Measurements from ENCODE around the gene ATG16L1. TPM values are rescaled to one million over a fixed set of nuclear protein-coding genes. Genes with fewer than 3 reads are reported as not detected.

Gene ATG16L1
- total and polyA plus RNA-seq, 10 of the 15 experiments (the other 5 are each of a cell fraction or from before 2014, with no cell fraction given), result 5.2 to 26.6 (median 15.6) TPM

DNA sequence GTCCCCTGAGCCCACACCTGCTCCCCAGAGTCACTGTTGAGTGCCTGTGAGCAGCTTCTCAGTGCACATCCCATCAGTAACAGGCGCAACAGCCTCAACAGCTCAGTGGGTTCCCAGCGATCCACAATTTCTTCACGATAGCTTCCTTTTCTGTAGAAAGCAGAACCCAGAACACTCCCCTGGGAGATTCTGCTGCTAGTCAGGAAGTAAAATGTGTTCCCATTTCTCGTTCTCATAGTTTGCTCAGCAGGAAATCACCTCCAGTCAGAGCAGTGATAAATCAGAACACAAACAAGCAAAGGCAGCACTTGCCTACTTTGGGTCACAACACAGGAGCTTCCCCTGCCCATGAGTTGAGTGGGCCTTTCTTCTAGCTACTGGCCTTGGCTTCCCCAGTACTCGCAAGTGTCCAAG is 48.9 kb upstream of the ATG16L1 start:
- H3K27me3 ChIP-seq (replicated peaks in 1 of 2; ENCODE audit: control insufficient read depth in 2 of 2, insufficient read depth in 2 of 2, low read length in 1 of 2), result no peaks in the 10 kb centered on the region
- H3K4me3 ChIP-seq, result no peak overlapping the region
- no peaks in the 10 kb centered on the region for H4K20me1 ChIP-seq (ENCODE audit: control insufficient read depth, insufficient read depth)
- intact Hi-C loops (cut with micrococcal nuclease; ENCODE audit: unreplicated experiment) (loop anchor here (2.0 to 5.0 kb wide), 4 partner anchors 20 to 120 kb away; partner anchors contain the start of gene ATG16L1), in situ Hi-C loops (cut with MboI) (no loop called here)
- DNase-seq (ENCODE audit: low read depth, low spot score), result peak; percentile 64
- ChIA-PET RAD21 (ENCODE audit: unreplicated experiment) (interaction anchor here (0.8 to 2.8 kb wide), 6 partner anchors 22 to 142 kb away, joined by 3 to 17 read pairs (median 4); partner anchors contain the start of gene INPP5D), POLR2A (interaction anchor here (0.5 to 1.9 kb wide), 3 partner anchors 21 to 1440 kb away, joined by 3 to 16 read pairs (median 5); no protein-coding TSS in a partner anchor), CTCF (interaction anchor here (0.9 to 1.3 kb wide), 4 partner anchors 19 to 148 kb away, joined by 3 to 5 read pairs (median 4); no protein-coding TSS in a partner anchor), SMC1A (ENCODE audit: uncharacterized antibody, unreplicated experiment) (interaction anchor here (1.4 to 4.5 kb wide), 4 partner anchors 10 to 60 kb away, joined by 3 to 25 read pairs (median 5); no protein-coding TSS in a partner anchor)
- H3K9me3 ChIP-seq (replicated peaks; ENCODE audit: control insufficient read depth, insufficient read depth, low read length), result peaks cover 7% of the 10 kb centered on the region; the same call in 1 of the 3 replicates
- H3K9ac ChIP-seq (ENCODE audit: control insufficient read depth, insufficient read depth, low read length), result peak overlapping the region; percentile 46
- no peak overlapping the region for H2AFZ ChIP-seq (ENCODE audit: control insufficient read depth, low read depth, low read length)
- peak; percentile 41 for FAIRE-seq
- peaks cover 30 to 39% of the 10 kb centered on the region in 2 experiments for H3K36me3 ChIP-seq (ENCODE audit: control insufficient read depth in 2 of 2, insufficient read depth in 2 of 2, low read length in 1 of 2)
- no peak overlapping the region for H3K4me2 ChIP-seq (ENCODE audit: control insufficient read depth, insufficient read depth)
- ATAC-seq, result peak; percentile 45
- H3K79me2 ChIP-seq (ENCODE audit: control insufficient read depth, insufficient read depth, low read length), result no peaks in the 10 kb centered on the region; the same call in 1 of the 2 replicates
- H3K4me1 ChIP-seq (ENCODE audit: control insufficient read depth, insufficient read depth, low read length), result peaks cover 28% of the 10 kb centered on the region
- H3K27ac ChIP-seq (ENCODE audit: control insufficient read depth, insufficient read depth), result peak overlapping the region; percentile 78
- 22% methylated on average over 5 of the region's 5 CpGs for WGBS (ENCODE audit: insufficient coverage, insufficient replicate concordance, low lambda C conversion rate, missing lambda C conversion rate)
- no TSS peak for BruUV-seq (replicated peaks)
- TF ChIP-seq ASH2L (IDR thresholded peaks at IDR 0.05; ENCODE audit: borderline replicate concordance, low read depth) (no peak), CBX3 (IDR thresholded peaks at IDR 0.05; ENCODE audit: borderline replicate concordance, low read depth) (no peak), SKIL (IDR thresholded peaks at IDR 0.05; ENCODE audit: low read depth, poor library complexity, severe bottlenecking) (no peak), MTA3 (IDR thresholded peaks at IDR 0.05; ENCODE audit: borderline replicate concordance, low read length) (peak; percentile 39; the same call in 1 of the 2 replicates), IKZF2 (IDR thresholded peaks at IDR 0.05) (peak; percentile 16 to 59; a peak in 1 of 4 replicates), NR2F1 (conservative IDR thresholded peaks at IDR 0.05) (no peak), RELA (IDR thresholded peaks at IDR 0.05; ENCODE audit: borderline replicate concordance, partially characterized antibody) (no peak), TBL1XR1 (IDR thresholded peaks at IDR 0.05; ENCODE audit: low read depth, low read length) (no peak), DPF2 (IDR thresholded peaks at IDR 0.05) (no peak), BCL11A (IDR thresholded peaks at IDR 0.05; ENCODE audit: low read depth, low read length) (no peak), PAX8 (IDR thresholded peaks at IDR 0.05) (no peak), MTA2 (IDR thresholded peaks at IDR 0.05; ENCODE audit: low read depth) (no peak), ETV6 (conservative IDR thresholded peaks at IDR 0.05 in 1 of 2, IDR thresholded peaks at IDR 0.05 in 1 of 2; ENCODE audit: borderline replicate concordance in 1 of 2, low read depth in 1 of 2) (peak in 1 of 2 experiments; percentile 27; a peak in 1 of 4 replicates), POU2F2 (IDR thresholded peaks at IDR 0.05; ENCODE audit: borderline replicate concordance, low read depth, low read length) (no peak), BMI1 (IDR thresholded peaks at IDR 0.05; ENCODE audit: borderline replicate concordance) (no peak), SP1 (IDR thresholded peaks at IDR 0.05; ENCODE audit: low read depth, low read length) (no peak)
- TF ChIP-seq, protein P1, sequence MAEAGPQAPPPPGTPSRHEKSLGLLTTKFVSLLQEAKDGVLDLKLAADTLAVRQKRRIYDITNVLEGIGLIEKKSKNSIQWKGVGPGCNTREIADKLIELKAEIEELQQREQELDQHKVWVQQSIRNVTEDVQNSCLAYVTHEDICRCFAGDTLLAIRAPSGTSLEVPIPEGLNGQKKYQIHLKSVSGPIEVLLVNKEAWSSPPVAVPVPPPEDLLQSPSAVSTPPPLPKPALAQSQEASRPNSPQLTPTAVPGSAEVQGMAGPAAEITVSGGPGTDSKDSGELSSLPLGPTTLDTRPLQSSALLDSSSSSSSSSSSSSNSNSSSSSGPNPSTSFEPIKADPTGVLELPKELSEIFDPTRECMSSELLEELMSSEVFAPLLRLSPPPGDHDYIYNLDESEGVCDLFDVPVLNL (IDR thresholded peaks at IDR 0.05; ENCODE audit: low read depth, low read length), result no peak
- TF ChIP-seq, protein P2, sequence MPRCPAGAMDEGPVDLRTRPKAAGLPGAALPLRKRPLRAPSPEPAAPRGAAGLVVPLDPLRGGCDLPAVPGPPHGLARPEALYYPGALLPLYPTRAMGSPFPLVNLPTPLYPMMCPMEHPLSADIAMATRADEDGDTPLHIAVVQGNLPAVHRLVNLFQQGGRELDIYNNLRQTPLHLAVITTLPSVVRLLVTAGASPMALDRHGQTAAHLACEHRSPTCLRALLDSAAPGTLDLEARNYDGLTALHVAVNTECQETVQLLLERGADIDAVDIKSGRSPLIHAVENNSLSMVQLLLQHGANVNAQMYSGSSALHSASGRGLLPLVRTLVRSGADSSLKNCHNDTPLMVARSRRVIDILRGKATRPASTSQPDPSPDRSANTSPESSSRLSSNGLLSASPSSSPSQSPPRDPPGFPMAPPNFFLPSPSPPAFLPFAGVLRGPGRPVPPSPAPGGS (IDR thresholded peaks at IDR 0.05; ENCODE audit: borderline replicate concordance, insufficient read depth, low read depth, low read length, poor library complexity, severe bottlenecking), result peak; percentile 34
